HG03196 (cell line): ENCODE data around the gene BABAM2.
"Not testable (repeated sequence)": the region's sequence is repeated elsewhere in the genome, so short reads cannot be mapped to it uniquely, and the experiment has no call there.

Source experiments
- ATAC-seq: cut with Tn5 transposase; IDR thresholded peaks from one replicate; pipeline ENCODE4 v1.9.1; 2021; ENCODE audit not compliant: unreplicated experiment

The BABAM2 gene

GRCh38 chr2:28227498-28227897, 337.0 kb downstream of the BABAM2 start:
- ATAC-seq = no peak

GRCh38 chr2:28228434-28228995, 338.0 kb downstream of the BABAM2 start:
- no peak for ATAC-seq

DNA sequence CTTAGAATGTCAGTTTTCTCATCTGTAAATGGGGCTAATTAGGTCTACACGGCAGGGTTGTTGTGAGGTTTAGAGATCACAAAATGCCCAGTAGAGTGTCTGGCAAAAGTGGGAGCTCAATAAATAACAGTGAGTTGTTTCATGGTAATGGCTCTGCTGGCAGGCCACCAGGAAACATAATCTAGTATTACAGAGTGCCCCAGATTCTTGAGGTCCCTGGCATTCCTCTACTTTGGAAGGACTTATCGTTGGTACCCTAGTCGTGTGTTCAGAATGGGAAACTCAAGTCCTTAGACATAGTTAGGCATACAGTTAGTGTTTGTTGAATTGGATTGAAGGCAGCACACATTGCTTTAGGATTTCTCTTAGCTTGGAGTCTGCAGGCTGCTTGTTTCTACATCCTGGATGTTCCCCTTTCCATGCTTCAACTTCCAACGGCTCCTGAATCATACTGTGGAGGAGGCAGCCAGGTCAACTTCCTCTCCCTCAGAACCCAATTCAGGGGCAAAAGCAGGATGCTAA, 340.6 kb downstream of the BABAM2 start:
- ATAC-seq = no peak

DNA sequence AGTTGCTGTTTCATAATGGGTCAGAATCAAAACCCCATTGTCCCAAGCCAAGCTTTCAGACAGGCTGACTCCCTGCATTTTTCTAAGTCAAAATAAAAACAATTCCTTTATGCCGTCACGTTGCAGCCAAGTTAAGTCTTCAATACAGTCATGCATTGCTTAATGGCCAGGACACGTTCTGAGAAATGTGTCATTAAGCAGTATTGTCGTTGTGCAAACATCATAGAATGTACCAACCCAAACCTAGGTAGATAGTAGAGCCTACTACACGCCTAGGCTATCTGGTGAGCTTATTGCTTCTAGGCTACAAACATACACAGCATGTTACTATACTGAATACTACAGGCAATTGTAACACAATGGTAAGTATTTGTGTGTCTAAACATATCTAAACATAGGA, 341.8 kb downstream of the BABAM2 start:
- ATAC-seq = no peak

GRCh38 chr2:28233164-28233676, 342.7 kb downstream of the BABAM2 start:
- no peak for ATAC-seq

DNA sequence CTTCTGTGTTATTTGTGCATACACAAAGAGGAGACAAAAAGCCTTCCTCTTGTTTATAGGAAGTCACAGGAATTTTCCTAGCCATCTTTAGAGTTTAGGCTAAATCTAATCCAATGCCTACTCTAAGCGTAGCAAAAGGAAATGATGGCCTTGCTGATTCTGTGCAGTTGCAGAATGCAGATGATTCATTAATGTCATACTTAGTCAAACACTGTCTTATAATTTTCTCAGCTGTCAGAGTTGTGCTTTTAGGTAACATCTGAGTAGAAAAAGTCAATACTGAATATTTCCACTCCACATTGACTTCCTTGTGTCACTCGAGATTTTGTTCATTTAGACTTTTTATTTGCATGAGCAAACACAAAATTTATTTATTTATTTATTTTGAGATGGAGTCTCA, 344.3 kb downstream of the BABAM2 start:
- ATAC-seq = no peak

DNA sequence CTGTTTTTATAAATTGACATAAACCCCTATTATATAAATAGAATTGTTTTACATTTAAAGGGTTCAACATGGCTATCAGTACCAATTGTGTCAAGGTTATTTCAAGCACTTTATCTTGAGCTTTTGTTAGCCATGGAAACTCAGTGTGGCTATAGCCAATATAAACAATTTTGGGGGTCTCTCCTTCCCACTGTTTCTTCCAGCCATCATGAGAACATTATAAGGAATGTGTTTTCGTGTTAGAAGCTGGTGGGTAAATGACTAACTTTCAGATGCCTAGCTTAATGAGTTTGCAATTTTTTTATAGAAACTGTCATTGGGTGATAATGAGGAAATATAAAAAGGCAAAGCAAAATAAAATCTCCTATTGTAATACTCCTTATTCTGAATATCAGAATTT, 348.7 kb downstream of the BABAM2 start:
- ATAC-seq = no peak

DNA sequence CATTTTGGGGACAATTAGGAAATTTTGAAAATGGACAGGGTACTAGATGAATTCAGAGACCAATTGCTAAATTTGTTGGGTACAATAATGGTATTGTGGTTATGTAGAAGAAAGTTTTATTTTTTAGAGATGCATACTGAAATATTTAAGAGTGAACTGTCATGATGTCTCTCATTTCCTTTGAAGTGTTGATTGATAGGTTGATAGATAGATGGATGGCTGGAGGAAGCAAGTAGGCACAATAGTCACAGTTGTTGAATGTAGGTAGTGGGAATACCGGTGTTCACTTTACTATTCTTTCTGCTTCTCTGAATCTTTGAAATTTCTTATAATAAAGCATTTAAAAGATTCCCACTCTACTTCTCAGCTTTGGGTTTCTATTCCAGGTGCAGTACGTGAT, 350.4 kb downstream of the BABAM2 start:
- ATAC-seq = no peak

GRCh38 chr2:28247290-28247689, 356.8 kb downstream of the BABAM2 start:
- ATAC-seq = no peak

DNA sequence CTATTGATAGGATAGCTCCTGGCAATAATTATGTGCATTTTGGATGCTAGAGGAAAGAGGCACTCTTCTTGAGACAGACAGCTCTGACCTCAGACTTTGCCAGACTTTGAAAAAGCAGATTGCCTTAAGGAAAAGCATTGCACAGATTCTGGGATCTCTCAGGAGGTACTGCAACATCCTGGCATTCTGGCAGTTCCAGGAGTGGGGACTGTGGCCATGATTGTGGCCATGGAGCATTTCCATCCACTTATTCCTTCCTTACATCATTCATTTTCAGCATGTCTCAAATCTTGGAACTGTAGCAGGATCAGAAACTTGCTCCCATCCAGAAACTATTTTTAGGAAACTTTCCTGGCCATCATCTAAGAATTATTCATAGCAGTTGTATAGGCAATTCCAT, 357.2 kb downstream of the BABAM2 start:
- no peak for ATAC-seq

DNA sequence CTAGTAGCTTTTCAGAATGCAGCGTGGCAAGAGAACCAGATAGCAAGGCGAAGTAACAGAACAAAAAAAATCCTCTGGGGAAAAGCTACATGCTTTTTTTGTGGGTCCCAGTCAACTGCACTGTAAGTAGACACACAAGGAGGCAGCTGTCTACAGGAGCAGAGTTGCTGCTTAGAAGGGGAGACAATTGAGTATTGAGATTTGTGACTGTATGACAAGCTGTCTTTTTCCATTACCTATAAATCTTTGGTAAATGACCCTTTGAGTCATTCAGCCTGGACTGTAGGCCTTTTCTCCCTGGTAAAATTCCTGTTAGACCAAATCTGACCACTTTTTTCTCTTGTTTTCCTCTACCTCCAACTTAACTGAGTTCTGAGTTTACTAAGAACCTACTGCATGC, 358.0 kb downstream of the BABAM2 start:
- no peak for ATAC-seq

GRCh38 chr2:28250006-28250405, 359.5 kb downstream of the BABAM2 start:
- ATAC-seq = no peak

GRCh38 chr2:28251337-28251736, 360.8 kb downstream of the BABAM2 start:
- ATAC-seq = no peak

DNA sequence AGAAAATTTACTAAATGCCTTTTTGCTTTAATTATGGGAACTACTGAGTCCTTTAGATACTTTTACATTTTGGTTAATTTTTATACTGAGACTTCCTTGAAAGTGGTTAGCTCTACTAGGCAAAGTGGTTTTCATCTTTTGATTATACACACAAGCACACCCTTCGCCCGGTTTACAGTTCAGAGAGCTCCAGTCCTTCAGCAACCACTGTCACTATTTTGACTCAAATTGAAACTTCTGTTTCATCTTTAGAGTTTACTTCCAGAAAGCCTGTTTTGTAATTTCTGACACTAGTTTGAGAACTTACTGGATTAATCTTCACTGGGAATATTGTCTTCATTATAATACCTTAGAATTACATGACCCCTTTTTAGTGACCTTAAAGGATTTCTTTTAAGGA, 361.8 kb downstream of the BABAM2 start:
- ATAC-seq = peak; percentile 91

DNA sequence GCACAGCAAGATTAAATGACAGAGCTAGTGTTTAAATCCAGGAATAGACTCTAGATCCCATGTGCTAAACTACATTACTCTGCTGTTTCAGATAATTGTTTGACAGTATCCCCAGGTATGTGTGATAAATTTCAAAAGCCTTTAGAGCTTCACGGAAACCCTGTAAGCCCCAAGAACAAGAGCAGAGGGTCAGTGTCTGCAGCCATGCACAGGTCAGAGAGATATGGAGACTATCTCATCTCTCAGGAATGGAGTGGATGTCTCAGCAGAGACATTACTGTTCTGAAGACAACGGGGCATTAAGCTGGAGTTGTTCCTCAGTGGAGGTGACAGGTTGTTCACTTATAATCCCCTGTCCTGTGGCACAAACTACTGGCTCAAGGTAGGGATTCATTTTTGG, 363.0 kb downstream of the BABAM2 start:
- no peak for ATAC-seq

DNA sequence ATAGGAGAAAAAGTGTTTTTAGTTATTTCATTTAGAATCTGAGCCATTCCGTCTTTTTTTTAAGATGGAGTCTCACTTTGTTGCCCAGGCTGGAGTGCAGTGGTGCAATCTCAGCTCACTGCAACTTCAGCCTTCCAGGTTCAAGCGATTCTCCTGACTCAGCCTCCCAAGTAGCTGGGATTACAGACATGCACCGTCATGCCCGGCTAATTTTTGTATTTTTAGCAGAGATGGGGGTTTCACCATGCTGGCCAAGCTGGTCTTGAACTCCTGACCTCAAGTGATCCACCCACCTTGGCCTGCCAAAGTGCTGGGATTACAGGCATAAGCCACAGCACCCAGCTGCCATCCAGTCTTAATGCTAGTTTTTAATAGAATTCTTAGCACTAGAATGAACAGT, 364.7 kb downstream of the BABAM2 start:
- not testable (repeated sequence) for ATAC-seq

- no peak for ATAC-seq
These were observed 366.7 kb downstream of the BABAM2 start for GRCh38 chr2:28257182-28257581.

- not testable (repeated sequence) for ATAC-seq
These were observed 368.7 kb downstream of the BABAM2 start for GRCh38 chr2:28259226-28259625.

- no peak for ATAC-seq
These were observed 373.2 kb downstream of the BABAM2 start for GRCh38 chr2:28263690-28264089.

DNA sequence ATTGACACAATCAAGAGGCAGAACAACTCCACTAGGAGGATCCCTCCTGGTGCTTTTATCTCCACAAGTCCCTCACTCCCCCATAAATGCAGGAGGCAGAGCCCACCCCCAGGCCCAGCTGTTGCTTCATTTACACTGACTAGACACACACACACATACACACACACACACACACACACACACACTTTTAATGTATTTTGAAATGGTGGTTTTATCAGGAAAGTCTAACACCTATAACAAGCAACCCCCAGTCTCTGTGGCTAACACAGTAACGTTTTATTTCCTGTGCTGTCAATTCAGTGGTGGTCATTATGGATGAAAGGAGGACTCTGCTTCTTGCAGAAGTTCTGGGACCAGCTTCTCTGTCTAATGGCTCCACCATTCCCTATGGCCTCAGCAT, 376.8 kb downstream of the BABAM2 start:
- ATAC-seq = no peak

DNA sequence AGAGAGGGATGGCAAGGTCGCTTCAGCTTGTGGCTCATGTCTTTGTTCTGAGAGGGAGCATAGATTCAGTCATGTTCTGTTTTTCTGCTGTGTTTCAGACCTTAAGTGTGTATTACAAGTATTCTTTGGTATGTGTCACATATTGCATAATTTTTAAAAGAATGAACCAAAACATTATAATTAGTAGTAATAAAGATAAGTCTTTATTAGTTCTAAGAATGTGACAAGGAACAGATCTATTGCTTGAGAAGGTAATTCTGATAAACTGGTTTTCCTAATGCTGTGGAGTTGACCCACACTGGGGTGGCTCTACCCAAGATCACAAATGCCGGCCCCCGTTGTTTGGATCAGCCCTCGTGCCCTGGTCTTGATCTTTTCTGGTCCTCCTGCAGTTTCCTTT, 377.9 kb downstream of the BABAM2 start:
- no peak for ATAC-seq

DNA sequence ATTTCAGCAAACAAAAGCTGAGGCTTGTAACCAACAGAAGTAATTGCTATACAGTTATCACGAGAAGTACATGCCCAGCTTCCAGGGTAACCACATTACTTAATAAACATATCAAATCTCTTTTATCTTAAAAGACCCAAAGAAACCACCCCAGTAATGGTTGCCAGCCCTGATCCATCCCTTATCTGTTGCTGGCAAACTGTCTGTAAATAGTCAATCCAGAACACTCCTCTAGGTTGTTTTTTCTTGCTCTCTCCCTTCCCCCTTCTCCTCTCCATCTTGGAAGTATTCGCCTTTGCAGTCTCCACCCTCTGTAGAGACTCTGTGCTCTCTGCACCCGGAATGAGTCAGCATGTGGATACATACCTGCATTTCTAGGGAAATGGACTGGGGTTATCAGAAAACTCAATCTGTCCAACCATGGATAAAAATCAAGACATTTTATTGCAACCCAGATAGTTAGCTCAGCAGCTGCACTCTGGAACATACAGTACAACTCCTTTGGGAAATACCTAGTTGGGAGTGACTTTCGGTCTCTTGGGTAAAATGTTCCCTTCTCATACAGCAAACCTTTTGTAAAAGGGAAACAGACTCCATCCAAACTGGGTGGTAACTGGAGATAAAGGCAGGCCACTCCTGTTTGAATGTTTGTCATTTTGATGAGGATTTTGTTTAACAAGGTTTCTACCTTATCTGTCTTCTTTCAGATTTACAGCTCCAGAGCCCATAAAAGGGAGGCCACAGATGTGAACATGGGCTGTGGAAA, 378.7 kb downstream of the BABAM2 start:
- ATAC-seq = no peak
